Measurements from ENCODE around the gene COQ5.

DNA sequence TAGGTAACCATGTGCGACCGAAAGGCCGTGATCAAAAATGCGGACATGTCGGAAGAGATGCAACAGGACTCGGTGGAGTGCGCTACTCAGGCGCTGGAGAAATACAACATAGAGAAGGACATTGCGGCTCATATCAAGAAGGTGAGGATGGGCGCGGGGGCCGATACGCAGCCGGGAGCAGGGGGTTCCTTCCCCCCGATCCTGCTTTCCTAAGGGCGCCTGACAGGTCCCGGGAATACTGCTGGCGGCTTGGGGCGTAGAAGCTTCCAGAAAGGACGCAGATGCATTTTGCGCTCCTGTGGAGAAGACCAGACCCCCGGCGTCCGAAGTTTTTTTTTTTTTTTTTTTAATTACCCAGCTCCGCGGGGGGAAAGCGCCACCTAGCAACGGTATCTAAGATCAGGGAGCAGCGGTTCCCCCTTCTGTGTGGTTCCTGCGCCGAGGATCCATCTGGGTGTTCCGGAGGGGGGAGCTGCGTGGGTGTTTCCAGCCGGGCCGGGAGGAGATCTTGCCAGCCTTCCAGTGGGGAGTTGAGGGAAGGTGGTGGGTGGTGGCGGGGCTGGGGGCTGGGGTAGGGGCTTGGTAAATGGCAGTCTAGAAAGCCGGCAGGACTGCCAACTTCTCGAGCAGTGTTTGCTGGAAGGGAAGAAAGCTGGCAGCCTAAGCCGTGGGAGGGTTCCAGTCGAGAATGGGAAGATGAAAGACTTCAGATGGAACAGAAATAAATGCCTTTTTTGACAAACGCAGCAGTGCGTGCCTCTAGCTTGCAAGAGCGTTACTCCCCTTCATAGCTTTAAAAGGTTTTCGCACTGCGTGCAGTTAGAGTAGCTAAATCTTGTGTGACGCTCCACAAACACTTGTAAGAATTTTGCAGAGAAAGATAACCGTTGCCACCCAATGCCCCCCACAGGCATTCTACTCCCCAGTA is 32.3 kb downstream of the COQ5 start:
- TF ChIP-seq, protein P1, sequence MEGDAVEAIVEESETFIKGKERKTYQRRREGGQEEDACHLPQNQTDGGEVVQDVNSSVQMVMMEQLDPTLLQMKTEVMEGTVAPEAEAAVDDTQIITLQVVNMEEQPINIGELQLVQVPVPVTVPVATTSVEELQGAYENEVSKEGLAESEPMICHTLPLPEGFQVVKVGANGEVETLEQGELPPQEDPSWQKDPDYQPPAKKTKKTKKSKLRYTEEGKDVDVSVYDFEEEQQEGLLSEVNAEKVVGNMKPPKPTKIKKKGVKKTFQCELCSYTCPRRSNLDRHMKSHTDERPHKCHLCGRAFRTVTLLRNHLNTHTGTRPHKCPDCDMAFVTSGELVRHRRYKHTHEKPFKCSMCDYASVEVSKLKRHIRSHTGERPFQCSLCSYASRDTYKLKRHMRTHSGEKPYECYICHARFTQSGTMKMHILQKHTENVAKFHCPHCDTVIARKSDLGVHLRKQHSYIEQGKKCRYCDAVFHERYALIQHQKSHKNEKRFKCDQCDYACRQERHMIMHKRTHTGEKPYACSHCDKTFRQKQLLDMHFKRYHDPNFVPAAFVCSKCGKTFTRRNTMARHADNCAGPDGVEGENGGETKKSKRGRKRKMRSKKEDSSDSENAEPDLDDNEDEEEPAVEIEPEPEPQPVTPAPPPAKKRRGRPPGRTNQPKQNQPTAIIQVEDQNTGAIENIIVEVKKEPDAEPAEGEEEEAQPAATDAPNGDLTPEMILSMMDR (IDR thresholded peaks at IDR 0.05; ENCODE audit: low read length), result no peak
- TF ChIP-seq EZH2phosphoT487 (IDR thresholded peaks at IDR 0.05; ENCODE audit: low read length), result no peak

Measured in MM.1S (cell line).